Retina (tissue), 1 donor: ENCODE measurements around the gene TNNC1.

Source experiments
- DNase-seq: peaks from one replicate; pipeline ENCODE4 v3.0.0-alpha.2; 2016

The TNNC1 gene

DNA sequence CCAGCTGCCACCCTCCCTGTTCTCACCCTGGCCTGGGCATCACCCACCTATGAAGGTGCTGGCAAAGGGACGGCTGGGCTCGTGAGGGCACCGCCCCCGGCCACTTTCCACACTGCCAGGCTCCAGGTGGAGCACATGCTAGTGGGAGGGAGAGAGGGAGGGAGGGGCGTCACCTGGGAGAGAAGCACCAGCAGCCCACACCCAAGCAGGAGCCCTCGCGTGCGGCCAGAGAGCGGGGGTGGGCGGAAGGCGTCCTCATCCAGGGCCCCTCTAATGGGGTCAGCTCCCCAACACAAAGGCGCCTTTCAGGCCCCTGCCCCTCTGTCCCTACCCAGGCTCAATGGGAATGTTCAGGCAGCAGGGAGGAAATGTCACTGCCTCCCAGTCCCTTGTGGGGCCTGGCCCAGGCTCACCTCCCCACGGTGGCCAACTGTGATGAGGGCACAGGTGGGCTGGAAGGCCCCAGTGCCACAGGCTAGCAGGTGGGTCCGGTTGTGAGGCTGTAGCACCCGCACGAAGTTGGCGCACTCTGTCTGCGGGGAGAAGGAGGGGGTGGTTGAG, 12.0 kb downstream of the TNNC1 start:
- no peak for DNase-seq

DNA sequence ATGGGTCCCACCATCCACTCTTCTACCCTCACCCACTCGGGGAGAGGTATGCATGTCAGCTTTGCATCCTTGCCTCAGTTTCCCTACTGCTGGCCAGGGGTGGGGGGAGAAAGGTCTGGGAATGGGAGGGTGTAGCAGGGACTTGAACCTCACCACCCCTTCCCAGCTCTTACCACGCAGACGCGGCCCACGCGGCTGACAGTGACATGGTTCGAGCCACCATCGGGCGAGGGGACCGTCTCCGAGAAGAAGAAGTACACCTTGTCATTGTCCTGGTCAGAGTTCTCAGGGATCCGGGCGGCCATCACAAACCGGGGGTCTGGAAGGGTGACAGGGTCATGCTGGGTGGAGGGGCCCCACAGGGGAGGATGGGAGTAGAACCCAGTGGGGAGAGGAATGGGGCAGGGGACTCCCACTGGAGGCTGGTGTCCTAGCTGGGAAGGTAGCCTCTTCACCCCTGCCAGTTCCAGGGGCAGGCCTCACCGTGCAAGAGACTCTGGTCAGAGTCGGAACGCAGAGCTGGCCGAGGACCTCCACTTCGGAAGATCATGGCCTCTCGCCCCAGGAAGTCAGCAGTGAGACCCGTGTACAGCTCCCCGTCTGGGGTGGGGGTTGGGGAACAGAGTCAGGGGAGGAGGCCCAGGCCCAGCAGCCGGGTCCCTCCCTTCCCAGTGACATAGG, 12.6 kb downstream of the TNNC1 start:
- DNase-seq, result no peak

DNA sequence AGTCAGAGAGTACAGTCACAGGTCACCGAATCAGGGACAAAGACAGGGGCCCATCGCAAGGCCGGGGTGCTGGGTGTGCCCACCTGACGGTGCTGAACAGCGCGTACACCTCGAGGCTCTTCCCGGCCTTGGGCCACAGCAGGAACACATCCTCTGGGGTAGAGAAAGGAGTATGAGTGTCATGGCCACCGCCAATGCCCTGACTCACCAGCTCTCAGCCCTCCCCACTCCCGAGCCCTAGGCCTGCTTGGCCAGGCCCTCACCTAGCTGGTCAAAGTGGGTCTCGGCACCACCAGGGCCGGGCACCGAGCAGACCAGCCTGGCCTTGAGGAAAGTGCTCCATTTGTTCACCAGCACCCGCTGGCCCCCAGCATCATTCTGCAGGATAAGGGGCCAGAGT, 13.2 kb downstream of the TNNC1 start:
- DNase-seq, result no peak

DNA sequence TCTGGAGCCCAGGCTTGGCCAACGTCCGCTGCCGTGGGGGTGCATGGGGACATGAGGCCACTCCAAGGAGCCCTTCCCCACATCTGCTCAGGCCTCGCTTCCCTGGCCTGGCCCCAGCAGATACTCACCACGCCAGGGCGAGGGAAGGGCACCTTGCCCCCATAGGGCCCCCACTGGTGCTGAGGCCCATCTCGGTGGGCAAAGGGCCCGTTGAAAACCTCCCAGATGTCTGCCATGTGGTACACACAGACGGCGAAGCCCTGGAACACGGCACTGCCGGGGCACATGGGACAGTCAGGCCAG, 13.6 kb downstream of the TNNC1 start:
- no peak for DNase-seq

DNA sequence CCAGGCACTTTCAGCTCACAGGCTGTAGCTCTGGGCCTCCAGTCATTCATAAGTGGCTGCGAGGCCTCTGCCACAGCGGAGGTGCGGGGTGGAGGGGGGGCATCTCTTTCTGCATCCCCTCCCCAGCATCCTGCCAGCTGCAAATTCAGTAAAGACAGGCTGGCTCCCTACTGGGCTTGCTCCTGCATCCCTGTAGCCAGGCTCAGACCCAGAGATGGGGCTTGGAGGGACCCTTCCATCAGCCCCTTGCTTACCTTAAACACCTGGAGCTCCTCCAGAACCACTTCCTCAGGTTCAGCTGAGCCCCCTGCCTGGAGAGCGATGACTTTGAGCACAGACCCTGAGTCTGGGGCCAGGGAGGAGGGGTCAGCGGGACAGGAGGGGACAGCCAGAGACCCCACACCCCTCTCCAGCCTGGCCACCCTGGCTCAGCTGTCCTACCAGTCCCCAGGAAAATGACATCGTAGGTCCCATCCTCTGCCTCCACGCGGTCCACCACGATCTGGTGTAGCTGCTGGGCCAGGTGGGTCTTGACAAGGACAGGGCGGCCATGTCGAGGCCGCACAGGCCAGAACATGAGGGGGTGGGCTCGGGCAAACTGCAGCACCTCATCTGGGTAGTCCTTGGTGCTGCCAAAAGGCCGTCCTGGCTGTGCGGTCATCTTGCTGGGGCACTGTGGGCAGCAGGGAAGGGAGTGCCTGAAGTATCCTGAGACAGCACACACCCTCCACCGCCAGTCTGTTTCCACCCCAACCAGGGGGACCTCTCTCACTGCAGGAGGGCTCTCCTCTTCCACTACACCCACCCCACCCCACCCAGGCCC, 14.2 kb downstream of the TNNC1 start:
- DNase-seq, result no peak

DNA sequence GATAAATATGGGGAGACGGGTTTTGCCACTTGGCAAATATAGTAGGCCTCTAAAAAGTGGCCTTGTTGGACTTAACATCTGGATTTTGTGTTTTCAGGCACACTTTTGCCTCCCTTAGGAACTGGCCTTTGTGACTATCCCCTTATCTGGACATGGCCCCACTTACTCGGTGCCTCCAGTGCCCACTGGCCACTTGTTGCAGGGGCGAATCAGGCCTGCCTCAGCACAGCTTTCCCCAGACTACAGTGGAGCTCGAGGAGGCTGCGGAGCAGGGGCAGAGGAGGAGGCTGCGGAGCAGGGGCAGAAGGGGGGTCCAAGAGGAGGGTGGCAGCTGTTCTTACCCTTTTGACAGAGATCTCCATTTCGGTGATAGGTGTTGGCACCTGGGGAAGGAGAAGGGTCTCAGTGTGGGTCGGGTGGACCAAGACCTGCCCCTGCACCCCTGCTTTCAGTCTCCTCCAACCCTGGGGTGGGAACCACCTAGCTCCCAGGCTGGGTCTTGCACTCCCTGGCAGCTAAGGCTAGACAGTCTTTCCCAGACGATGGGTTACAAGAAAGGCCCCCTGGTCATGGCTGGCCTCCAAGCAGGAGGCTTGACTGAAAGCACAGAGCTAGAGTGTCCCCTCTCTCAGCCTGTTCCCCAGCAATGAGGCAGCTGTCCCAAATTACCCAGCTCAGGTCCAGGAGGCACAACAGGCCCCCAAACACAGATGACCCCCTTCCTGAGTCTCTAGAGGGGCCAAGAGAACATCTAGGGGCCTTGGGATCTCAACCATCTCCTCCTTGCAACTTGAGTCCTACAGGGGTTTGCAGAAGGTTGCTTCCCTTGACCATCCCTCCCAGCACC, 15.0 kb downstream of the TNNC1 start:
- no peak for DNase-seq

DNA sequence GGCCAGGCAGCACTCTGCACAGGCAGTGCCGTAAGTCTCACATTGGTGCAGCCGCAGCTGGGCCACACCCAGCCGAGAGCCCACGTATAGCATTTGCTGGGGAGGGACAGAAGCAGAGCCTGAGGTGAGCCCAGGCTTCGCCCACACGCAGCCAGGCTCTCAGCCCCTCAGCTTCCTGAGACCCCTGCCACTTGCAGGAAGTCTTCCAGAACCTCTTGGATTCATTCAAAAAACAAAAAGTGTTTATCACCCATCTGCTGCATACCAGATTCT, 15.8 kb downstream of the TNNC1 start:
- no peak for DNase-seq

DNA sequence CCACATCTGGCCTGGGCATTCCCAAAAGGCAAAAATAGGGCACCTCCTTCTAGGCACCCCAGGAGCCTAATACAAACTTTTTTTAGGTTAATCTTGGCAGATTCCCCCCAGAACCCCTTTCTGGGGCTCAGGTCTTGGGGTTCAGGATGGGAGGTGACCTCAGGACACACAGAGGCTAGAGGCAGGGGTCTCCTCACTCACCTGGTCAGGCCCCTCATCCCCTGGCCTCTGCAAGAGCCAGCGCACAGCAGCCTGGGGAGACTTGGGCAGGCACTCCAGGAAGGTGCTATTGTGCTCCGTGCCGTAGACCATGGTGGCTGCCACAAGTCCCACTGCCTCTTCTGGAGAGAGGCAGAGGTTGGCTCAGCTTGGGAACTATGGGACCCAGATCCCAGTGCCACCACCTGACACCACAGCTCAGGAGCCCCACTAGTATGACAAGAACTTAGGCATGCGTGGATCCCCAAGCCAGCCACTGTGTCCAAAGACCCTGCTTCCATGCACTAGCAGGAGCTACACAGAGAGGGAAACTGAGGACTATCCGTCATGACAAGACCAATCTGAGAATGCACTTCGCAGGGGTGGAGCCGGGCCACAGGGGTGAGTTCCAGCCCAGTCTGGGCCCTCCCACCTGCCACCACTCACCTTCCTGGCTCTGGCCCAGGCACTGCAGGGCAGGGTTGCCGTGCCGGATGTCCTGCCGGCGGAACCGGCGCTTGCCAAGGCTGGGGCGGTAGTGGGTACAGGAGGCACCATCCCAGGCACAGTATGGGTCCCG, 16.3 kb downstream of the TNNC1 start:
- no peak for DNase-seq

DNA sequence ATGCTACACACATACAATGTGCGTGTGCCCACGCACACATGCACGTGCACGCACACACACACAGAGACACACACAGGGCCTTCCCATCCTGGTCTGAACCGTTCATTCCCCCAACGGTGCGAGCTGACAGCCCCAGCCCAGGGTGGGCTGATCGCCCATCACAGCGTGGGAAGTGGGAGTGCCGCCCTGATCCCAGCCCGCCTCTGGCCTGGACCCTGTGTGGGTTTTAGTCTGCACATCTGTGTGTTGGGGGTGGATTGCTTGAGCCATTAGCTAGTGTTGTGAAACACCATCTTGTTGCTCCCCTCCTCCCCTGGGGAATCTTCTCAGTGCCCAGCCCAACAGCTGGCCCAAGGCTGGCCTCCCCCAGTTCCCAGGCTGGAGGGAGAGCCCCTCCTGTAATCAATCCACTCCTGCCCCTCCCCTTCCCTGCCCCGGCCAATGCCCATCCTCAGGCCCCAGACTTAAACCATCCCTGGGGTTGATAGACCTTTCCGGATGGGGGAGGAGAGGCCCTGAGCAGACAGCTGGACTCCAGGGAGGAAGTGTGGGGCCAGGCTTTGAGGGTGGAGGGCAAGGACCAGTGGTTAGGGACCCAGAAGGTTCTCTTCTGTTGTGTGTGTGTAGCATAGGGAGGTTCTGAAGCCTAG, 17.2 kb downstream of the TNNC1 start:
- DNase-seq, result peak; percentile 26

DNA sequence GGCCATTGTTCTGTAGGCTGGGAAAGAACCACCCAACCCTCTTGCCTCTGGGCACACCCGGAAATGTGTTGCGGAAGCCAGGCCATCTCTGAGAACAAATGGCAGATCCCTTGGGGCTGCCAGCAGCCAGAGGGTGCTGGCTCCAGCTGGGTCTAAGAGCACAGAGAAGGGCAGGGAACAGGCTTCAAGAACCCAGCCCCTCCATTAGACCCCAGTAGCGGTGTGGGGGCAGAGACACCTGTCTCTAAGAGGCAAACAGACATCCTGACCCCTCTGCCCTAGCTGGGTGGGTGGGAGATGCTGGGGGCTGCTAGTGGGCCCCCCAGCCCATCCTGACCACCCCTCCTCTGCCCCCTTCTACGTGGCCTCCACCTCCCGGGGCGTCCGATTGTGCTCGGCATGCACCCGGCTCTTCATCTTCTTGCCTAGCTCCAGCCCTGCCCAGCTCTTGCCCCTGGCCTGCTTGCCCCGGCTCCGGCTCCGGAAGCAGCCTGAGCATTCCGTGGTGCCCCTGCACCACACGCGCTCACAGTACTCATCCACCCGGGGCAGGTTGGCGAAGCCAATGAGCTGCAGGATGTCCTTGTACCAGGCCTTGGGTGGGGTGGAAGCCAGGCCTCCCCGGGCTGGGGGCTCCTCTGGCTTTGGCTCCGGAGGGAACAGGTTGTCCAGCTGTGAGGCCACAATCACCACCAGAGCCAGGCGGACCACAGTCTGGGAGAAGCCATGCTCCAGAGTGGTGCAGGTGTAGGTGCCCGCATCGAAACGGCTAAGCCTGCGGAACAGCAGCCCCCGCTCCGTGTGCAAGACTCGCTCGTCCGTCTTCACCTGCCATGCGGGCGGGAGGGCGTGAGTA, 18.4 kb downstream of the TNNC1 start:
- DNase-seq, result no peak

DNA sequence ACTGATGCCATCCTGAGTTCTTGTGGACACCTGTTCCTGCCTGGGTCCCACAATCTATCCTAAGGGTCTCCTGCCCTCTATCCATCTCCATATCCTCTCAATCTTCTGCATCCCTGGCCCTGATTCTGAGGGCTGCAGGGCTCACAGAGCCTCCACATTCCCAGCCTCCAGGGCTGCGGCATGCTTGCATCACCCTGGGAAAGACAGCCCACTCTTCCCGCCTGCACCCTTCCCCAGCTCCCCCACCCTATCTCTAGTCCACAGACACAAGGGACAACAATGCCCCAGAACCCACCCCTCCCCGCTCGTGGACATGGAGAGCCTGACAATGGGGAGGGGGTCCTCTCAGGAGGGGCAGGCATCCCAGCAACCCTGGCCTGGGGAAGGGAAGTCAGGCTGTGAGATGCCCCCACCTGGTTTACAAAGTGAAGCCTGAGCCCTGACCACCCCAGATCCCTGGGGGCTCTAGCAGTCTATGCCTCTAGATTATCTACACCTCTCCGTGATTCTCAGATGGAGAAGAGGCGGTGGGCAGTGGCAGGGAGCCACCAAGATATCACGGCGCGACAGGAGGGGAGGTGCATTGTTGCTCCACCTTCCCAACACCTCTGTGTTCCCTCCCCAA, 19.2 kb downstream of the TNNC1 start:
- DNase-seq, result peak; percentile 4

DNA sequence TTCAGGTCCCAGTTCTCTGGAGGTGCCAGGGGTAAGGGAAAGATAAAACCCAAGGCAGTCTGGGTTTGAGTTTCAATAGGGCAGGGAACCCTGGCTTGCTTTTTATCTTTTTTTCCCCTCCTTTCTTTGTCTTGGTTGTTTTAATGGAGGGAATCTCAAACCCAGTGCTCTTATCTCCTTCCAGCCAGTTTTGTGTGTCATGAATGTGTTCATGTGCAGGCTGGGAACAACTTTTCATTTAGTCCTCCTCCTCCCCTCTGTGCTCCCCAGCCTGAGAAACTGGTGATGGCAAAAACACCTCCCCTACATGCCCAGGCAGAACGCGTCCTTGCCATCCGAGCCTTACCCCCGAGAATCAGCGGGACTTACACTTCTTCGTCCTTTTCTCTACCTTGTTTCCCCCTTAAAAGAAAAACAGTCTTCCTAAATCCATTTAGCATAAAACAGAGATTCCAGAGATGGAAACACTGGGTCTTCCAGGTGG, 19.8 kb downstream of the TNNC1 start:
- DNase-seq, result no peak

DNA sequence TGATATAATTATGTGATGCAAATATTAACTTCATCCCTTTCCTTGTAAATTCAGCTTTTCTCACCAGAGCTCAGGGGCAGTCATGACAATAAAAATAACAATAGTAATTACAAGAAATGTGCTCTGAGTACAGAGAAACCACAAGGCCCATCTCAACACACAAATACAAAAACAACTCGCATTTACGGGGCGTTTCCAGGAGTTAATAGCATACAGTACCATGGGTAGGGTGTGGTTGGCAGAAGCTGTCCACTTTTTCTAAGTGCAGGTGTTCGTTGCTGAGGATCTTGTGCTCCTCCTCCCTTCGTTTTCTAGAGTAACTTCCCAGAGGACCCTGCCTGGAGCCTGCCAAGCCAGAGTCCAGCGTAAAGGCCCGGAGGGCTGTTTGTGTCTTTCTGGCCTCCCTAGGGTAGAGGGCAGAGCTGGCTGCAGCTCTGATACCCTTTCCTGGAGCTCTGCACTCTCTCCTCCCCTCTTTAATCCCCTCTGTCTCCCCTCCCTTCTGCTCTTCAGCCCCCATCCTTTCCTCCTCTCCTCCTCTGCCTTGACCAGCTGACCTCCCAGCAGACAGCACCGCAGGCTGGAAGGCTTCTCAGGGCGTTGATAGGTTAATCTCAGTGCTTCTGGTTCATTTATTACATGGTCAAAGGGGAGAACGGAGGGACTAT, 20.4 kb downstream of the TNNC1 start:
- peak; percentile 59 for DNase-seq

DNA sequence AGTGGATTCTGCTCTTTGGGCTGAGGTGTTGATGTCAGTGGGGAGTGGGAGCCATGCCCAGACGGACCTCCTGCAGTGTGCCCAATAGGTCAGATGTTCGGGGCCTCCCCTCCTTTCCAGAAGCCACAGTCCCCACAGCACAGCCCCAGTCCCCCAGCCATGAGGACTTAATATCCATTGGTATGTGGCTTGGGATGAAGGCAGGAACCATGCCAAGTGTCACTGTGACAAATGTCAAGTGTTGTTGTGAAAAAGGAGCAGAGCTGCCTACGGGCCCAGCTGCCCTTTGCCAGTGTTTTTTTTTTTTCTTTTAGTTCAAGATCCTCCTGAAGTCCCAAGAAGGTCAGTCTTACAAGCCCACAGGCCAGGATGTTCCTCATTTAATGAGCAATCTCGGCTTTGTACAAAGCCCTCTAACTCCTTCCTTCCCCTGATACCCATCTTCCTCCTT, 21.1 kb downstream of the TNNC1 start:
- DNase-seq, result no peak

DNA sequence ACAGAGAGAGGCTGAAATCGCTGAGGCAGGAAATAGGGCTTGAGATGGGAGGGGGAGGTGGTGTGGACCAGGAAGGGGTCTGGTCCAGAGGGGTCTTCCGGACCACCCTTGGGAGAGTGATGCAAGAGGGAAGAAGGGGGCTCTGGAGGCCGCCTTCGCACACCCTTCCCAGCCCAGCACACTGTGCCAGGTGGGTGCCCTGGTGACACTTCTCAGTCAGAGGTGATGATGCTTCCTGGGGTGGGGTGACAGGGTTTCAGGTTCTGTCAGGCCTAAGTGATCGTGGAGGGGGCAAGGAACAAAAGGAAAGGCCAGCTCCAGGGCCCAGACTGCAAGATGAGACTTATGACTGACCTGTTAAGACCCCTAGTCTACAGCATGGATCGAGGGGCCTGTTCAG, 21.6 kb downstream of the TNNC1 start:
- no peak for DNase-seq

DNA sequence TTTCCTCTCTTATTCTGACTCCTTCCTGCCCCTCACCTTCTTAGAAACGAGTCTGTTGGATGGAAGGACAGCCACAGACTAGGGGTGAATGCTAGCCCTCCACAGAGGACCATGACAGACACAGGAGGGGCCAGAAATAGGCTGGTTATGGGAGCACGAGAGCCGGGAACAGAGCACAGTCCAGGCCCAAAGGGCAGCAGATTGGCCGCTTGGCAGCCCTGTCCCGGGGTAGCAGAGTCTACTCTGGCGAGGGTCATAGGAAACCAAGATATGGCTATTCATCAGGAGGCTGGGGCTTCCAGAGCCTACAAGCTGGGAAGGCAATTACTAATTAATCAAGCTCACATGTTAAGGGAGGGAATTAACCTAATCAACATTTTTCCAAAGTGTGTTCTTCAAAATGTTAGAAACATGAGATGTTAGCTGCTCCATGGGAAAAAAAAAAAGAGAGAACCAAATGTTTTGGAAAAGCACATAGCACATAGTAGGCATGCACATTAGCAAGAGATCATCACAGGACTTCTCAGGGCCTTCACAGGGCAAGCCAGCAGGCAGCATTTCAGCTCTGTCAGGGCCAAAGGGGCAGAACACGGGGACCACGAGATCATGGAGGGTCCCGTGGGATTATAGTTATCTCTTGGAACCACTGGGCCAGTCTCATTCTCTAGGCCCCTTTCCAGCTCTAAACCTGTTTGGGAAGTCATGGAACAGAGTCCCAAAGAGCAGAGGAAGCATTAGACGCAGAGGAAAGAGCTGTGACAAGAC, 22.2 kb downstream of the TNNC1 start:
- DNase-seq, result no peak

DNA sequence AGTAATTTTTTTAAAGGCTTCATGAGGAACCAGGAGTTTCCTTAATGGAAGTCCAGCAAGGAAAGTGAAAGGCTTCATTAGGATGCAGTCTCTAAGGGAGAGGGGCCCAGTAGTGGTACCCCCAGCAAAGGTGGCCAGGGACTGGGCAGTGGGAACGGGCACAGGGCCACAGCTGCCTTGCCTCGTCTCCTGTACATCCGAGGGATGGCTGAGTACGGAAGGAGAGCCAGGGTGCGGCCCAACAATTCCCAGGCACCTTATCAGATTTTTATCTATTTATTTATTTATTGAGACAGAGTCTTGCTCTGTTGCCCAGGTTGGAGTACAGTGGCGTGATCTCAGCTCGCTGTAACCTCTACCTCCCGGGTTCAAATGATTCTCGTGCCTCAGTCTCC, 23.4 kb downstream of the TNNC1 start:
- DNase-seq, result no peak

DNA sequence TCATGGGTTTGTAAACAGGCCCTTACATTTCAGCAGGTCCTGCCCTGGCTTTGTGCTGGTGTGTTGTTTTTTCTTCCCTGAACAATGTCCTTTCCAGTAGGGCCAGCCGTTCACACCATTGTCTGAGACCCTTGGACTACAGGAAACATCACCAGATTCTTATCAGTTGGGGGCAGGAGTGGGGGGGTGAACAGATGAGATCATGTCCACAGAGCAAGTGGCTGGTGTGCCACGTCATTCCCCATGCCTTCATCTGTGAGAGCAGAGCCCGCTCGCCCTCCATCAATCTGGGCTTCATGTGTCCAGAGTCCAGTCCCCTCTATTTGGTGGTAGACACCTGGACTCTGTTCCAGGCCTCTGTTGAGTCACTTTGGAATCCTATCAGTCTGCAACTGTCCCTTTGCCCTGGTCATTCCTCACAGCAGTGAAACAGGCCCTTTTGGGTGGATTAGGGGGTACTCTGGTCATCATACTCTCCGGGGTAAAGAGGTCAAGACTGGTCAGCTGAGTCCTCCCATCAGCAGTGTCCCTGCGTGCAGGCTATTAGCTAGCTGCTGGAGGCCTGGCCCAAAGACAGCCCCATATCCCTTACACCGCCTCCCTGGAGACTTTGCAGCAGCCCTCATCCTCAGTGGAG, 23.9 kb downstream of the TNNC1 start:
- DNase-seq, result no peak

DNA sequence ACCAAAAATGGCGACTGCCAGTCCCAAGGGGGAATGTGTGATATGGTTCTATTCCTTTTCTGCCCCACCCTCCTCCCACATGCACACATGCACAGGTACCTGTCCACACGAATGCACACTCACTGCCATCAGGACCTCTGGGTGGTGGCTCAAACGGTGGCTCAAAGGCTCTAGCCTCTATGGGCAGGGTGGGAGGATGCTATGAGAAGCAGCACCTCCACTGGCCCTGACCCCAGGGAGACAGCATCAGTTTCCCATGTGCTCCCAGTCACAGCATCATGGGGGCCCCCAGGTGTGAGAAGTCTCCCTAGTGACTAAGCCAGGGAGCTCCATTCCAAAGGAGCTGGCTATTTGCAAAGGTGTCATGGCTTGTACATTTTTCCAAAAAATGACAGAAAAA, 24.8 kb downstream of the TNNC1 start:
- no peak for DNase-seq
